ENCODE results near the gene CCDC182.
A peak's percentile ranks its signal among the peaks of the same experiment; 100 is the strongest.

The CCDC182 gene

GRCh38 chr17:57747221-57748017 is 2.3 kb upstream of the CCDC182 start:
- peak; percentile 88 for TF ChIP-seq CTCF (IDR thresholded peaks at IDR 0.05)

GRCh38 chr17:57746221-57746620 is 1.1 kb upstream of the CCDC182 start:
- no peak for TF ChIP-seq CTCF (IDR thresholded peaks at IDR 0.05)

- no peak for TF ChIP-seq CTCF (IDR thresholded peaks at IDR 0.05)
Measured at GRCh38 chr17:57744195-57745170, 616 bp downstream of the CCDC182 start.

GRCh38 chr17:57740235-57740528 is 4.9 kb downstream of the CCDC182 start:
- TF ChIP-seq CTCF (IDR thresholded peaks at IDR 0.05), result peak; percentile 19; the same call in 1 of the 2 replicates

- peak; percentile 61 for TF ChIP-seq CTCF (IDR thresholded peaks at IDR 0.05)
Measured at GRCh38 chr17:57739402-57740234, 5.5 kb downstream of the CCDC182 start.

GRCh38 chr17:57737450-57737849 is 7.6 kb downstream of the CCDC182 start:
- no peak for TF ChIP-seq CTCF (IDR thresholded peaks at IDR 0.05)

GRCh38 chr17:57735707-57736106 is 9.4 kb downstream of the CCDC182 start:
- peak; percentile 54 for TF ChIP-seq CTCF (IDR thresholded peaks at IDR 0.05)

Measured in LNCAP (cell line).